IMR-90 (cell line): Measurements from ENCODE around the gene RUFY1. TPM values are rescaled to one million over a fixed set of nuclear protein-coding genes. Genes with fewer than 3 reads are reported as not detected.

ENCODE experiments used
- ATAC-seq: fragments of 200-7000 bp; cut with Tn5 transposase; 2 replicates; pipeline ENCODE4 v1.9.1; 2020; ENCODE audit warnings: low read depth, mild to moderate bottlenecking, moderate library complexity
- BruUV-seq: library from RNA; stranded (reverse); fragments of 400-500 nt; replicated peaks from 2 replicates; lab custom pipeline; 2021; lab: Mats Ljungman, UMichigan
- CTCF ChIA-PET: fragments of 300-600 bp; formaldehyde crosslinking; extraction: SDS; loops from one replicate; lab custom pipeline; 2021; ENCODE audit warnings: antibody characterized with exemption; lab: Yijun Ruan, JAX
- POLR2A ChIA-PET: fragments of 300-600 bp; sonication (Branson Sonifier 250); formaldehyde crosslinking; loops from one replicate; lab custom pipeline; 2022; ENCODE audit warnings: antibody characterized with exemption; ENCODE audit not compliant: unreplicated experiment; lab: Charles Lee
- DNase-seq: peaks from one replicate; pipeline ENCODE4 v3.0.0; 2013
- H2AFZ ChIP-seq: replicated peaks from 2 replicates; pipeline ENCODE3; 2013; ENCODE audit warnings: low read length, mild to moderate bottlenecking; ENCODE audit not compliant: poor library complexity
- H2AK5ac ChIP-seq: 2 replicates; pipeline ENCODE4 v1.6.1; 2013; ENCODE audit warnings: low read depth, low read length, inconsistent platforms
- H2AK9ac ChIP-seq: replicated peaks from 2 replicates; pipeline ENCODE3; 2013; ENCODE audit warnings: mild to moderate bottlenecking, low read depth, low read length, moderate library complexity; ENCODE audit not compliant: poor library complexity
- H2BK120ac ChIP-seq: 2 replicates; pipeline ENCODE4 v1.6.1; 2013; ENCODE audit warnings: low read depth, low read length, inconsistent platforms
- H2BK15ac ChIP-seq: 3 replicates; pipeline ENCODE4 v1.6.1; 2013; ENCODE audit warnings: low read depth, low read length, inconsistent platforms
- H2BK20ac ChIP-seq: 2 replicates; pipeline ENCODE4 v1.6.1; 2013; ENCODE audit warnings: low read depth, mild to moderate bottlenecking, inconsistent platforms, low read length, moderate library complexity
- H2BK5ac ChIP-seq: 2 replicates; pipeline ENCODE4 v1.6.1; 2013; ENCODE audit warnings: mild to moderate bottlenecking, low read depth, low read length, inconsistent platforms; ENCODE audit not compliant: poor library complexity, severe bottlenecking
- H3K14ac ChIP-seq: replicated peaks from 2 replicates; pipeline ENCODE4 v1.6.1; 2013; ENCODE audit warnings: low read depth, low read length, inconsistent platforms
- H3K18ac ChIP-seq: 2 replicates; pipeline ENCODE4 v1.6.1; 2013; ENCODE audit warnings: low read depth, low read length, control low read depth
- H3K23ac ChIP-seq: 2 replicates; pipeline ENCODE4 v1.6.1; 2013; ENCODE audit warnings: low read depth, low read length, inconsistent platforms
- H3K27ac ChIP-seq: 2 replicates; pipeline ENCODE4 v1.5.1; 2013; ENCODE audit warnings: mild to moderate bottlenecking, control low read depth, low read length; ENCODE audit not compliant: insufficient read depth
- H3K27me3 ChIP-seq: 2 replicates; pipeline ENCODE4 v1.6.1; 2013; ENCODE audit warnings: low read length; ENCODE audit not compliant: control insufficient read depth, insufficient read depth
- H3K36me3 ChIP-seq: 2 replicates; pipeline ENCODE4 v1.6.1; 2013; ENCODE audit warnings: low read length, mixed read lengths; ENCODE audit not compliant: control insufficient read depth, insufficient read depth
- H3K4ac ChIP-seq: 2 replicates; pipeline ENCODE4 v1.6.1; 2013; ENCODE audit warnings: low read depth, low read length, inconsistent platforms
- H3K4me1 ChIP-seq: 2 replicates; pipeline ENCODE4 v1.6.1; 2013; ENCODE audit warnings: low read length, mixed read lengths; ENCODE audit not compliant: control insufficient read depth, insufficient read depth
- H3K4me2 ChIP-seq: 2 replicates; pipeline ENCODE4 v1.6.1; 2013; ENCODE audit warnings: low read depth, mild to moderate bottlenecking, control low read depth, low read length, moderate library complexity
- H3K4me3 ChIP-seq: 2 replicates; pipeline ENCODE4 v1.5.1; 2013; ENCODE audit warnings: low read depth, mild to moderate bottlenecking, control low read depth, low read length, moderate library complexity; ENCODE audit not compliant: insufficient read depth
- H3K56ac ChIP-seq: 2 replicates; pipeline ENCODE4 v1.6.1; 2013; ENCODE audit warnings: low read length, inconsistent platforms; ENCODE audit not compliant: insufficient read depth; ENCODE audit errors: extremely low read depth
- H3K79me1 ChIP-seq, 2 experiments: 2 replicates each; pipeline ENCODE4 v1.6.1; 2013; ENCODE audit warnings: low read length in 2 of 2, inconsistent platforms in 1 of 2, low read depth in 1 of 2
- H3K9ac ChIP-seq: 2 replicates; pipeline ENCODE4 v1.6.1; 2013; ENCODE audit warnings: low read depth, low read length, control low read depth
- H3K9me1 ChIP-seq: 2 replicates; pipeline ENCODE4 v1.6.1; 2013; ENCODE audit warnings: low read length, inconsistent platforms; ENCODE audit not compliant: insufficient read depth
- H3K9me3 ChIP-seq: 2 replicates; pipeline ENCODE4 v1.6.1; 2013; ENCODE audit warnings: low read length; ENCODE audit not compliant: control insufficient read depth, insufficient read depth
- H4K20me1 ChIP-seq: 2 replicates; pipeline ENCODE4 v1.6.1; 2013; ENCODE audit warnings: low read length, inconsistent platforms; ENCODE audit not compliant: insufficient read depth
- H4K5ac ChIP-seq: 2 replicates; pipeline ENCODE4 v1.6.1; 2013; ENCODE audit warnings: mild to moderate bottlenecking, low read depth, low read length, control low read depth
- H4K8ac ChIP-seq, 2 experiments: 2 replicates each; pipeline ENCODE4 v1.6.1; 2013; ENCODE audit warnings: low read depth in 2 of 2, low read length in 2 of 2, control low read depth in 1 of 2, inconsistent platforms in 1 of 2
- H4K91ac ChIP-seq: 2 replicates; pipeline ENCODE4 v1.6.1; 2013; ENCODE audit warnings: low read depth, low read length, inconsistent platforms; ENCODE audit not compliant: insufficient read depth
- BHLHE40 ChIP-seq: fragments of 150-350 bp; IDR thresholded peaks from 2 replicates; pipeline ENCODE4 v1.6.1; 2016; ENCODE audit warnings: mild to moderate bottlenecking, low read depth, low read length
- CEBPB ChIP-seq: IDR thresholded peaks from 2 replicates; pipeline ENCODE4 v1.6.1; 2012; ENCODE audit warnings: low read depth, low read length, improper control_type of control experiment
- CHD1 ChIP-seq: IDR thresholded peaks from 2 replicates; pipeline ENCODE4 v1.6.1; 2012; ENCODE audit warnings: low read depth, low read length, improper control_type of control experiment
- FOS ChIP-seq: fragments of 150-350 bp; IDR thresholded peaks from 2 replicates; pipeline ENCODE4 v1.6.1; 2016; ENCODE audit warnings: low read depth, low read length
- MAZ ChIP-seq: IDR thresholded peaks from 2 replicates; pipeline ENCODE4 v1.6.1; 2012; ENCODE audit warnings: low read depth, mild to moderate bottlenecking, low read length, improper control_type of control experiment, moderate library complexity, borderline replicate concordance
- MXI1 ChIP-seq: IDR thresholded peaks from 2 replicates; pipeline ENCODE4 v1.6.1; 2012; ENCODE audit warnings: low read depth, mild to moderate bottlenecking, low read length, moderate library complexity, borderline replicate concordance
- NFE2L2 ChIP-seq: fragments of 150-350 bp; IDR thresholded peaks from 2 replicates; pipeline ENCODE4 v1.6.1; 2016; ENCODE audit warnings: low read depth, mild to moderate bottlenecking, low read length
- POLR2A ChIP-seq: IDR thresholded peaks from 2 replicates; pipeline ENCODE4 v1.6.1; 2012; ENCODE audit warnings: mild to moderate bottlenecking, low read depth, low read length
- RAD21 ChIP-seq: IDR thresholded peaks from 2 replicates; pipeline ENCODE4 v1.6.1; 2012; ENCODE audit warnings: low read length, improper control_type of control experiment
- RCOR1 ChIP-seq: IDR thresholded peaks from 2 replicates; pipeline ENCODE4 v1.6.1; 2012; ENCODE audit warnings: mild to moderate bottlenecking, low read length, improper control_type of control experiment; ENCODE audit not compliant: insufficient replicate concordance
- RFX5 ChIP-seq: IDR thresholded peaks from 2 replicates; pipeline ENCODE4 v1.8.0; 2012; ENCODE audit warnings: low read depth, mild to moderate bottlenecking, low read length, moderate library complexity
- SMC3 ChIP-seq: fragments of 150-350 bp; IDR thresholded peaks from 2 replicates; pipeline ENCODE4 v1.6.1; 2016; ENCODE audit warnings: low read depth, mild to moderate bottlenecking, antibody characterized with exemption, low read length, moderate library complexity
- WGBS, 2 experiments: methylation state at CpG; one replicate each; pipeline versions ENCODE4 v1.1.5 to v1.1.7; 2013; ENCODE audit warnings: missing lambda C conversion rate in 2 of 2; ENCODE audit not compliant: insufficient read length in 1 of 2; ENCODE audit errors: extremely low coverage in 2 of 2; 5-methylcytosine and 5-hydroxymethylcytosine counted together
- dilution Hi-C: fragments of 300-500 bp; cut with HindIII; formaldehyde crosslinking; loops from one replicate; pipeline ENCODE4 v1.14.3; 2018; ENCODE audit warnings: low sequenced_read_pairs; ENCODE audit not compliant: unreplicated experiment
- in situ Hi-C: fragments of 300-500 bp; cut with MboI; formaldehyde crosslinking; loops from 3 replicates; pipeline ENCODE4 v1.14.3; 2019; ENCODE audit warnings: low sequenced_read_pairs, inconsistent platforms, mixed read lengths
- intact Hi-C: fragments of 100-400 bp; cut with micrococcal nuclease; formaldehyde crosslinking; loops from 2 replicates; pipeline ENCODE4 v1.10.0; 2022
- polyA plus RNA-seq, 3 experiments: library from polyadenylated mRNA; depleted of rRNA; stranded (reverse); fragments of >200 nt; gene quantifications; 2 replicates each; pipeline ENCODE4 v1.2.3, GENCODE V29; 2012; ENCODE audit warnings: low replicate concordance in 1 of 3
- total RNA-seq: library from RNA; depleted of rRNA; stranded (reverse); fragments of >200 nt; gene quantifications from 2 replicates; pipeline ENCODE4 v1.2.3, GENCODE V29; 2012
- TF ChIP-seq, protein P1 (sequence below): conservative IDR thresholded peaks from 2 replicates; pipeline ENCODE4 v1.5.1; 2012; ENCODE audit warnings: mild to moderate bottlenecking, low read depth, low read length, improper control_type of control experiment
- TF ChIP-seq, protein P2 (sequence below): fragments of 150-350 bp; IDR thresholded peaks from 2 replicates; pipeline ENCODE4 v1.6.1; 2017; ENCODE audit warnings: mild to moderate bottlenecking, antibody characterized with exemption, low read length, low read depth
- TF ChIP-seq, protein P3 (sequence below): fragments of 150-350 bp; IDR thresholded peaks from 2 replicates; pipeline ENCODE4 v1.6.1; 2016; ENCODE audit warnings: low read depth, mild to moderate bottlenecking, low read length, moderate library complexity, borderline replicate concordance

The RUFY1 gene
- total and polyA plus RNA-seq, 2 of the 4 experiments (the other 2 are of a cell fraction) = 19.5 to 21.8 TPM

DNA sequence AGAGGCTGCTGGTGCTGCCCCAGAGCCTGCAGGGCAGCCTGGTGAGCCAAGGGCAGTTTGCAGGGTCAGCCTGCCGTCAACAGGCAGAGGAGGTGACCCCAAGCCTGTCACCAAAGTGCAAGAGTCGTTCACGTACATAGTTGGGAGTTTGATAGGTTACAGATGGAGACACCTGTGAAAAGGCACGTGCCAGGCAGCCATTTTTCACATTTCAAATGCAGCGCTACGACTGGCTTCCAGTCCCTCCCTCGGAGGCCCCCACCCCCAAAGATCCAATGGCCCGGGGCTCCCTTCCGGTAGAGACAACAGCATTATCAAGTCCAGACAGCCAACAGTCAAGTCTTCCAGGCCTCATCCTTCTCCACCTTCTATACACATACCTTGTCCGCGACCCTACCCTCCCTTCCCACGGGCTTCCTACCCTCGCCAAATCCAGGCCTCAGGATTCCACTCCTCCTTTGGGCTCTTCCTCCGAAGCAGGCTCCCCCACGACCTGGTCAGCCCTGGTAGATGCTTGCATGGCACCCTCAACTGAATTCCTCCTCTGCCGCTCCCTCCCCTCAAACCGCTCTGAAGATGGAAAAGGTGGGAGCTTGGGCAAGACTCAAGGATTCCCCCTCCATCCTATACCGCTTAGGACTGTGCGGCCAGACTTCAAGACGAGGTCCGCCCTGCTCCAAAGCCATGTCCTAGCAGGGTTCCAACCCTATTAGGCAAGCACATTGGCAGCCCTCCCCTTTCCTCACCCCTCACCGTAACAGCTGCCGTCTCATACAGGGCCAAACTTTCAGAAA is 60.0 kb downstream of the RUFY1 start:
- H3K36me3 ChIP-seq = peaks cover 79% of the 10 kb centered on the region
- TF ChIP-seq SMC3 = no peak
- no peak for TF ChIP-seq CEBPB
- TF ChIP-seq, protein P1, sequence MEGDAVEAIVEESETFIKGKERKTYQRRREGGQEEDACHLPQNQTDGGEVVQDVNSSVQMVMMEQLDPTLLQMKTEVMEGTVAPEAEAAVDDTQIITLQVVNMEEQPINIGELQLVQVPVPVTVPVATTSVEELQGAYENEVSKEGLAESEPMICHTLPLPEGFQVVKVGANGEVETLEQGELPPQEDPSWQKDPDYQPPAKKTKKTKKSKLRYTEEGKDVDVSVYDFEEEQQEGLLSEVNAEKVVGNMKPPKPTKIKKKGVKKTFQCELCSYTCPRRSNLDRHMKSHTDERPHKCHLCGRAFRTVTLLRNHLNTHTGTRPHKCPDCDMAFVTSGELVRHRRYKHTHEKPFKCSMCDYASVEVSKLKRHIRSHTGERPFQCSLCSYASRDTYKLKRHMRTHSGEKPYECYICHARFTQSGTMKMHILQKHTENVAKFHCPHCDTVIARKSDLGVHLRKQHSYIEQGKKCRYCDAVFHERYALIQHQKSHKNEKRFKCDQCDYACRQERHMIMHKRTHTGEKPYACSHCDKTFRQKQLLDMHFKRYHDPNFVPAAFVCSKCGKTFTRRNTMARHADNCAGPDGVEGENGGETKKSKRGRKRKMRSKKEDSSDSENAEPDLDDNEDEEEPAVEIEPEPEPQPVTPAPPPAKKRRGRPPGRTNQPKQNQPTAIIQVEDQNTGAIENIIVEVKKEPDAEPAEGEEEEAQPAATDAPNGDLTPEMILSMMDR = no peak
- TF ChIP-seq MXI1 = no peak
- TF ChIP-seq, protein P2, sequence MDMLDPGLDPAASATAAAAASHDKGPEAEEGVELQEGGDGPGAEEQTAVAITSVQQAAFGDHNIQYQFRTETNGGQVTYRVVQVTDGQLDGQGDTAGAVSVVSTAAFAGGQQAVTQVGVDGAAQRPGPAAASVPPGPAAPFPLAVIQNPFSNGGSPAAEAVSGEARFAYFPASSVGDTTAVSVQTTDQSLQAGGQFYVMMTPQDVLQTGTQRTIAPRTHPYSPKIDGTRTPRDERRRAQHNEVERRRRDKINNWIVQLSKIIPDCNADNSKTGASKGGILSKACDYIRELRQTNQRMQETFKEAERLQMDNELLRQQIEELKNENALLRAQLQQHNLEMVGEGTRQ = no peak
- no peak for TF ChIP-seq BHLHE40
- no peak for TF ChIP-seq MAZ
- no peak for TF ChIP-seq NFE2L2
- TF ChIP-seq, protein P3, sequence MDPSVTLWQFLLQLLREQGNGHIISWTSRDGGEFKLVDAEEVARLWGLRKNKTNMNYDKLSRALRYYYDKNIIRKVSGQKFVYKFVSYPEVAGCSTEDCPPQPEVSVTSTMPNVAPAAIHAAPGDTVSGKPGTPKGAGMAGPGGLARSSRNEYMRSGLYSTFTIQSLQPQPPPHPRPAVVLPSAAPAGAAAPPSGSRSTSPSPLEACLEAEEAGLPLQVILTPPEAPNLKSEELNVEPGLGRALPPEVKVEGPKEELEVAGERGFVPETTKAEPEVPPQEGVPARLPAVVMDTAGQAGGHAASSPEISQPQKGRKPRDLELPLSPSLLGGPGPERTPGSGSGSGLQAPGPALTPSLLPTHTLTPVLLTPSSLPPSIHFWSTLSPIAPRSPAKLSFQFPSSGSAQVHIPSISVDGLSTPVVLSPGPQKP = no peak
- TF ChIP-seq CHD1 = no peak
- TF ChIP-seq RAD21 = no peak
- no peak for TF ChIP-seq FOS
- TF ChIP-seq RCOR1 = no peak
- TF ChIP-seq RFX5 = no peak
- TF ChIP-seq POLR2A = no peak

More for the DNA sequence above, 60.0 kb downstream of the RUFY1 start:
- Histone ChIP-seq H2AK5ac (no peak overlapping the region), H3K14ac (no peak overlapping the region), H3K79me1 (peaks cover 22 to 66% of the 10 kb centered on the region in 2 experiments), H3K9ac (no peak overlapping the region), H3K23ac (no peak overlapping the region), H3K27me3 (no peaks in the 10 kb centered on the region), H3K18ac (no peak overlapping the region), H3K4ac (no peak overlapping the region), H2BK5ac (no peak overlapping the region), H2AK9ac (no peak overlapping the region), H4K91ac (no peak overlapping the region), H3K4me1 (peaks cover 9% of the 10 kb centered on the region), H3K4me2 (no peak overlapping the region), H2BK15ac (no peak overlapping the region), H3K27ac (no peak overlapping the region), H3K56ac (no peak overlapping the region), H2AFZ (peak overlapping the region; percentile 7), H4K20me1 (peaks cover 92% of the 10 kb centered on the region), H3K9me3 (no peaks in the 10 kb centered on the region), H3K9me1 (peaks cover 12% of the 10 kb centered on the region; the same call in 1 of the 2 replicates), H2BK120ac (no peak overlapping the region), H3K4me3 (no peak overlapping the region), H4K5ac (no peak overlapping the region), H4K8ac (no peak overlapping the region), H2BK20ac (no peak overlapping the region)
- in situ Hi-C loops = no loop called here
- ChIA-PET POLR2A (no interaction called here), CTCF (interaction anchor here (0.6 to 1.6 kb wide), 2 partner anchors 13 to 19 kb away, joined by 5 read pairs; partner anchors contain the start of gene HNRNPH1)
- no peak for ATAC-seq
- WGBS, 2 experiments = 81% methylated on average over 10 of the region's 23 CpGs; no CpG with 5 or more reads in 1 of the 2 experiments
- BruUV-seq = no TSS peak
- dilution Hi-C loops = no loop called here
- intact Hi-C loops = no loop called here
- no peak for DNase-seq
